ENCODE results near the gene TNFSF4. TPM values are rescaled to one million over a fixed set of nuclear protein-coding genes. Genes with fewer than 3 reads are reported as not detected.

The TNFSF4 gene
- total and polyA plus RNA-seq, 2 of the 13 experiments (the other 11 are each of a cell fraction or from before 2014, with no cell fraction given) = 2.4 to 7.9 TPM

- no peak for TF ChIP-seq IRF1 (CRISPR knock-in tag; IDR thresholded peaks at IDR 0.05; ENCODE audit: low read depth)
Observed at GRCh38 chr1:173220157-173220556, 13.0 kb upstream of the TNFSF4 start (continued).

- Histone ChIP-seq H3K9me3 (ENCODE audit: low read length) (no peaks in the 10 kb centered on the region), H3K36me3 (replicated peaks in 1 of 2; ENCODE audit: control insufficient read depth in 1 of 2, insufficient read depth in 2 of 2, low read length in 2 of 2) (no peaks in the 10 kb centered on the region), H2AFZ (ENCODE audit: low read length) (no peak overlapping the region), H3K4me3 (replicated peaks in 1 of 3; ENCODE audit: insufficient read depth in 1 of 3, low read depth in 2 of 3, low read length in 3 of 3) (no peak overlapping the region), H4K20me1 (ENCODE audit: insufficient read depth, low read length) (no peaks in the 10 kb centered on the region), H3K27ac (ENCODE audit: extremely low read length, insufficient read depth, low read length) (peak overlapping the region; percentile 85), H3K79me2 (ENCODE audit: insufficient read depth, low read length) (no peaks in the 10 kb centered on the region), H3K9ac (ENCODE audit: insufficient read depth, low read depth, low read length) (no peak overlapping the region), H3K27me3 (ENCODE audit: control insufficient read depth in 1 of 2, insufficient read depth in 2 of 2, low read length in 2 of 2) (no peaks in the 10 kb centered on the region), H3K4me2 (ENCODE audit: low read depth, low read length) (no peak overlapping the region), H3K4me1 (ENCODE audit: insufficient read depth, low read length) (peaks cover 64% of the 10 kb centered on the region)
- in situ Hi-C loops (cut with HindIII; ENCODE audit: extremely low pct_ligation_motif_present, low pct_unique_long_range_greater_than_20kb) = loop anchor here (5.0 kb wide), 1 partner anchor 471 kb away; no protein-coding TSS in a partner anchor
- DNase-seq (ENCODE audit: low spot score) = no peak
- ATAC-seq = no peak
- CTCF ChIA-PET (ENCODE audit: low intra/inter-chr PET ratio, low total read pairs) = no interaction called here
- POLR2A ChIA-PET = interaction anchor here (1.9 kb wide), 1 partner anchor 11 kb away, joined by 8 read pairs; no protein-coding TSS in a partner anchor
- intact Hi-C loops (cut with micrococcal nuclease; ENCODE audit: unreplicated experiment) = no loop called here
- TF ChIP-seq CHD4 (IDR thresholded peaks at IDR 0.05; ENCODE audit: borderline replicate concordance, low read length) = 0 out of 2 replicates have a peak, but pooled peaks have one; percentile 46
- TF ChIP-seq ZFP90 (CRISPR knock-in tag; IDR thresholded peaks at IDR 0.05; ENCODE audit: borderline replicate concordance) = no peak
- no peak for FAIRE-seq
- 100% methylated on average over 1 of the region's 1 CpG for WGBS (ENCODE audit: low lambda C conversion rate)
- BruUV-seq (replicated peaks) = no TSS peak
Observed at GRCh38 chr1:173213665-173214064, 6.5 kb upstream of the TNFSF4 start.

GRCh38 chr1:173212952-173213491, 5.9 kb upstream of the TNFSF4 start:
- Histone ChIP-seq H3K27ac (ENCODE audit: extremely low read length, insufficient read depth, low read length) (peak overlapping the region; percentile 85), H4K20me1 (ENCODE audit: insufficient read depth, low read length) (no peaks in the 10 kb centered on the region), H3K4me2 (ENCODE audit: low read depth, low read length) (peak overlapping the region; percentile 50; the same call in 1 of the 2 replicates), H3K79me2 (ENCODE audit: insufficient read depth, low read length) (no peaks in the 10 kb centered on the region), H3K27me3 (ENCODE audit: control insufficient read depth in 1 of 2, insufficient read depth in 2 of 2, low read length in 2 of 2) (no peaks in the 10 kb centered on the region), H3K9me3 (ENCODE audit: low read length) (no peaks in the 10 kb centered on the region), H3K4me3 (replicated peaks in 1 of 3; ENCODE audit: insufficient read depth in 1 of 3, low read depth in 2 of 3, low read length in 3 of 3) (peak overlapping the region in 1 of 3 experiments; percentile 0; a peak in 2 of 6 replicates), H3K4me1 (ENCODE audit: insufficient read depth, low read length) (peaks cover 71% of the 10 kb centered on the region), H3K9ac (ENCODE audit: insufficient read depth, low read depth, low read length) (no peak overlapping the region), H2AFZ (ENCODE audit: low read length) (no peak overlapping the region), H3K36me3 (replicated peaks in 1 of 2; ENCODE audit: control insufficient read depth in 1 of 2, insufficient read depth in 2 of 2, low read length in 2 of 2) (no peaks in the 10 kb centered on the region)
- CTCF ChIA-PET (ENCODE audit: low intra/inter-chr PET ratio, low total read pairs) = no interaction called here
- in situ Hi-C loops (cut with HindIII; ENCODE audit: extremely low pct_ligation_motif_present, low pct_unique_long_range_greater_than_20kb) = loop anchor here (5.0 kb wide), 1 partner anchor 471 kb away; no protein-coding TSS in a partner anchor
- ATAC-seq (peak; percentile 15; the same call in 2 of the 3 replicates), FAIRE-seq (peak; percentile 44), DNase-seq (ENCODE audit: low spot score) (peak; percentile 91)
- WGBS (ENCODE audit: low lambda C conversion rate) = 46% methylated on average over 2 of the region's 2 CpGs
- POLR2A ChIA-PET = interaction anchor here (0.8 to 1.9 kb wide), 4 partner anchors 11 to 764 kb away, joined by 3 to 8 read pairs (median 4); no protein-coding TSS in a partner anchor
- no TSS peak for BruUV-seq (replicated peaks)
- intact Hi-C loops (cut with micrococcal nuclease; ENCODE audit: unreplicated experiment) = no loop called here
- TF ChIP-seq ZBTB7A (CRISPR knock-in tag; IDR thresholded peaks at IDR 0.05) = no peak
- peak; percentile 80 for TF ChIP-seq HNF4G (IDR thresholded peaks at IDR 0.05; ENCODE audit: borderline replicate concordance, low read depth, low read length)
- TF ChIP-seq HNF4G (CRISPR knock-in tag; IDR thresholded peaks at IDR 0.05; ENCODE audit: borderline replicate concordance, low read depth) = peak; percentile 43; the same call in 1 of the 2 replicates
- TF ChIP-seq GPN1 (CRISPR knock-in tag; IDR thresholded peaks at IDR 0.05; ENCODE audit: borderline replicate concordance) = no peak
- 0 out of 4 replicates have a peak, but pooled peaks of 1 of the 2 experiments have one; percentile 16 for TF ChIP-seq KLF16 (CRISPR knock-in tag; IDR thresholded peaks at IDR 0.05)
- peak; percentile 66; the same call in 1 of the 2 replicates for TF ChIP-seq FOXJ3 (CRISPR knock-in tag; IDR thresholded peaks at IDR 0.05; ENCODE audit: borderline replicate concordance)
- no peak for TF ChIP-seq FOXP1 (IDR thresholded peaks at IDR 0.05)
- TF ChIP-seq FOXP1 (CRISPR knock-in tag; IDR thresholded peaks at IDR 0.05) = peak; percentile 65; the same call in 1 of the 2 replicates
- TF ChIP-seq ZNF512B (CRISPR knock-in tag; IDR thresholded peaks at IDR 0.05; ENCODE audit: borderline replicate concordance) = no peak
- TF ChIP-seq ELF3 (CRISPR knock-in tag; IDR thresholded peaks at IDR 0.05) = 0 out of 2 replicates have a peak, but pooled peaks have one; percentile 52

All from HepG2 (cell line).